Right cardiac atrium (tissue), 5 donors: Measurements from ENCODE around the gene PLXDC1. TPM values are rescaled to one million over a fixed set of nuclear protein-coding genes. Genes with fewer than 3 reads are reported as not detected.

Experiments
- ATAC-seq, 2 donors: fragments of 200-7000 bp; cut with Tn5 transposase; one replicate each; pipeline versions ENCODE4 v1.8.0 to v1.9.1; 2020; ENCODE audit warnings: moderate library complexity in 2 of 2, mild to moderate bottlenecking in 1 of 2
- DNase-seq, 3 donors: peaks; one replicate each; pipeline ENCODE4 v3.0.0-alpha.2; 2020
- H3K27ac ChIP-seq: one replicate; pipeline ENCODE4 v1.5.1; 2013; ENCODE audit warnings: mild to moderate bottlenecking, low read length, control low read depth, moderate library complexity
- H3K27me3 ChIP-seq: one replicate; pipeline ENCODE4 v1.6.1; 2013; ENCODE audit not compliant: control insufficient read depth, insufficient read depth
- H3K4me1 ChIP-seq: one replicate; pipeline ENCODE4 v1.6.1; 2013; ENCODE audit warnings: low read length; ENCODE audit not compliant: control insufficient read depth, insufficient read depth
- H3K4me3 ChIP-seq: one replicate; pipeline ENCODE4 v1.5.1; 2013; ENCODE audit warnings: low read length, control low read depth
- H3K9me3 ChIP-seq: one replicate; pipeline ENCODE4 v1.6.1; 2013; ENCODE audit warnings: low read length; ENCODE audit not compliant: control insufficient read depth
- WGBS: extraction: QIAGEN DNeasy Blood & Tissue Kit; methylation state at CpG from one replicate; pipeline ENCODE4 v1.1.7; 2013; 5-methylcytosine and 5-hydroxymethylcytosine counted together
- intact Hi-C, 4 donors: fragments of 100-400 bp; cut with DNase I; formaldehyde crosslinking; loops; one replicate each; pipeline versions ENCODE4 v1.11.0 to v1.14.0; 2022 to 2023
- polyA plus RNA-seq: library from polyadenylated mRNA; stranded (reverse); fragments of 200-250 nt; gene quantifications from one replicate; pipeline ENCODE4 v1.2.3, GENCODE V29; 2013
- total RNA-seq, 4 donors: library from RNA; stranded (reverse); fragmentation: NEBNext Ultra II Directional; extraction: Animal tissue kit (Norgen Biotek cat#: 25700); gene quantifications; one replicate each; pipeline ENCODE4 v1.2.1, GENCODE V29; 2021
- donor health status: healthy with polysubstance abuse.
- donor health status: DM: no; HTN: yes; CAD: no.
- donor health status: DM: no; HTN: no; CAD: no.
- donor health status: DM: no; HTN: yes; CAD: no; lungs with severe emphysema.
- donor health status: DM: yes; HTN: yes; CAD: no.

The PLXDC1 gene
- total and polyA plus RNA-seq, 5 donors, result 4.4 to 14.6 (median 6.9) TPM

DNA sequence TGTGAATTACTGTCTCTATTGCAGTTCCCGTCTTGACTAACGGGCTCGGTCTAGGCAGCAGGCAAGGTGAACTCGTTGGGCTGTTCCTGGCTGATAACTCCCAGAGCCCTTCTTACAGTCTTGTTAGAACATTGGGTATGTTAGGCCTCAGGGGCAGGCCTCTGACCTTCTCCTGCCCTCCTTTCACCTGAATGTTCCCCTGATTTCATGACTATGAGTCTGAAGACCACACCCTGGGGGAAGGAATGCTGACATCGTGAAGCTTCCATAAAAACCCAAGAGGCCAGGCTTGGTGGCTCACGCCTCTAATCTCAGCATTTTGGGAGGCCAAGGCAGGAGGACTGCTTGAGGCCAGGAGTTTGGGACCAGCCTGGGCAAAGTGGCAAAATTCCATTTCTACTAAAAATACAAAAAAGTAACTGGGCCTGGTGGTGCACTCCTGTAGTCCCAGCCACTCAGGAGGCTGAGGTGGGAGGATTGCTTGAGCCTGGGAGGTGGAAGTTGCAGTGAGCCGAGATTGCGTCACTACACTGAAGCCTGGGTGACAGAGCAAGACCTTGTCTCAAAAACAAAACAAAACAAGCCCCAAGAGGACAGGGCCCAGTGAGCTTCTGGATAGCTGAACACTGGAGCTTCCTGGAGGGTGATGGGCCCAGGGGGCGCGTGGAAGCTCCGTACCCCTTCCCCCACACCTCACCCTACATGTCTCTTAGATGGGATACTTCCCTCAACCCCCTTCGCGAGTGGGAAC is 136.5 kb downstream of the PLXDC1 start:
- Histone ChIP-seq H3K9me3 (no peaks in the 10 kb centered on the region), H3K4me3 (no peak overlapping the region), H3K27ac (peak overlapping the region; percentile 61), H3K27me3 (no peaks in the 10 kb centered on the region), H3K4me1 (no peaks in the 10 kb centered on the region)
- WGBS, result 73% methylated on average over 13 of the region's 13 CpGs
- intact Hi-C loops, result no loop called here
- peak; percentile 43 to 47 for ATAC-seq
- DNase-seq, result peak in 1 of 3 donors; percentile 50

DNA sequence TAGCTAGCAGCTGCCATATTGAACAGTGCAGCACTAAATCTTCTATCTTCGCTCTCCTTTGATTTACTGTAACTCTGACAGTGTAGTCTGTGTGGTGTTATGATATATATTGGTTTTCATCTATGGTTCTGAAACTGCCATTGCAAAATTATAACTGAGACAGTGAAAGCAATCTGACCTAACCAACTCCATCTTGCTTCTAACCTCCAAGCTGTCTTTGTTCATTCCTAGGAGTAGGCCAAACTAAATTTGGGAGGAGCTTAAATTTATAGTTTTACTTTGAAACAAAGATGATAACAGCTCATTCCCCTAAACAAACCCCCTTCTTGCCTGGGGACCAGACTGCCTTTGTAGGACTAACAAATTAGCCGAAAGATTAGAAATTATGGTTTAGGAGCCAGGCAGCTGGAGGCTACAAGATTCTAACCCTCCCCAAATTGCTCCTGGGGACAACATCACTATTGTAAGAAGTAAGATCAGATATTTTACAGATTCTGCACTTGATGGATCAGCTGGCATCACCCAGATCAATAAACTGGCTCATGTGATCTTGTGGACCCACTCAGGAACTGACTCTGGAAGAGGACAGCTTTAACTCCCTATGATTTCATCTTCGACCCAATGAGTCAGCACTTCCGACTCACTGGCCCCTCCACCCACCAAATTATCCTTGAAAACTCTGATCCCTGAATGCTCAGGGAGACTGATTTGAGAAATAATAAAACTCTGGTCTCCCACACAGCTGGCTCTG is 137.2 kb downstream of the PLXDC1 start:
- peak overlapping the region; percentile 61 for H3K27ac ChIP-seq
- no peak overlapping the region for H3K4me3 ChIP-seq
- ATAC-seq, result peak; percentile 39 to 75
- WGBS, result 62% methylated on average over 4 of the region's 4 CpGs
- no peaks in the 10 kb centered on the region for H3K4me1 ChIP-seq
- H3K9me3 ChIP-seq, result no peaks in the 10 kb centered on the region
- DNase-seq, result no peak
- H3K27me3 ChIP-seq, result no peaks in the 10 kb centered on the region
- intact Hi-C loops, result no loop called here

Other genes with a start within 250 kb of the PLXDC1 start
- not detected for gene FBXO47, start 184.2 kb downstream of the PLXDC1 start, total RNA-seq
- gene FBXO47, start 184.2 kb downstream of the PLXDC1 start, polyA plus RNA-seq, result not detected
- not detected for gene ARL5C, start 14.5 kb upstream of the PLXDC1 start, total RNA-seq
- not detected for gene ARL5C, start 14.5 kb upstream of the PLXDC1 start, polyA plus RNA-seq
- gene CACNB1, start 46.0 kb upstream of the PLXDC1 start, total RNA-seq, result 10 to 100 TPM in 1 of 4 donors, 1 to 10 TPM in 3; 5.8 to 10.8 (median 8.0) TPM
- gene CACNB1, start 46.0 kb upstream of the PLXDC1 start, polyA plus RNA-seq, result 6.4 TPM
- gene RPL19, start 48.6 kb upstream of the PLXDC1 start, total RNA-seq, result 1,000 to 10,000 TPM; 1,060 to 1,177 (median 1,099) TPM
- gene RPL19, start 48.6 kb upstream of the PLXDC1 start, polyA plus RNA-seq, result 1,781 TPM
- gene STAC2, start 74.3 kb upstream of the PLXDC1 start, total RNA-seq, result 1 to 10 TPM; 2.5 to 3.7 (median 3.1) TPM
- 6.9 TPM for gene STAC2, start 74.3 kb upstream of the PLXDC1 start, polyA plus RNA-seq
- gene FBXL20, start 250.0 kb upstream of the PLXDC1 start, total RNA-seq, result 10 to 100 TPM in 2 of 4 donors, 1 to 10 TPM in 2; 8.6 to 12.4 (median 10.7) TPM
- gene FBXL20, start 250.0 kb upstream of the PLXDC1 start, polyA plus RNA-seq, result 4.0 TPM